HepG2 (cell line): Measurements from ENCODE around the gene BRD3. TPM values are rescaled to one million over a fixed set of nuclear protein-coding genes. Genes with fewer than 3 reads are reported as not detected.

Source experiments
- HNRNPL ChIP-seq: fragments of 200-400 bp; formaldehyde crosslinking; IDR thresholded peaks from 2 replicates; pipeline ENCODE4 v1.6.1; 2017; ENCODE audit warnings: mild to moderate bottlenecking, low read depth, low read length
- MLX ChIP-seq: IDR thresholded peaks from 2 replicates; pipeline ENCODE4 v1.6.1; 2016
- NCOR1 ChIP-seq: fragments of 200-600 bp; sonication (generic); IDR thresholded peaks from 2 replicates; pipeline ENCODE4 v1.7.0; 2017; ENCODE audit warnings: antibody characterized with exemption, low read length, borderline replicate concordance
- NFKB2 ChIP-seq: sonication (generic); formaldehyde crosslinking; IDR thresholded peaks from 2 replicates; pipeline ENCODE4 v1.4.0; 2020; ENCODE audit warnings: missing genetic modification reagents, borderline replicate concordance
- PBX2 ChIP-seq: IDR thresholded peaks from 2 replicates; pipeline ENCODE4 v1.6.1; 2016; ENCODE audit warnings: control low read depth
- PRMT3 ChIP-seq: sonication (generic); formaldehyde crosslinking; IDR thresholded peaks from 2 replicates; pipeline ENCODE4 v1.8.1; 2022; ENCODE audit warnings: low read depth, mild to moderate bottlenecking, moderate library complexity, missing genetic modification reagents, borderline replicate concordance
- SNAPC2 ChIP-seq: sonication (generic); formaldehyde crosslinking; IDR thresholded peaks from 2 replicates; pipeline ENCODE4 v1.8.1; 2022; ENCODE audit warnings: mild to moderate bottlenecking, missing genetic modification reagents
- TBX3 ChIP-seq: fragments of 450-650 bp; IDR thresholded peaks from 2 replicates; pipeline ENCODE4 v1.6.1; 2017; ENCODE audit warnings: antibody characterized with exemption, mild to moderate bottlenecking, inconsistent platforms, borderline replicate concordance
- TRIM22 ChIP-seq: fragments of 450-650 bp; IDR thresholded peaks from 2 replicates; pipeline ENCODE4 v1.6.1; 2017
- ZBTB34 ChIP-seq: sonication (generic); formaldehyde crosslinking; IDR thresholded peaks from 2 replicates; pipeline ENCODE4 v1.8.0; 2022; ENCODE audit warnings: mild to moderate bottlenecking, missing genetic modification reagents
- ZNF256 ChIP-seq: sonication (generic); formaldehyde crosslinking; conservative IDR thresholded peaks from 2 replicates; pipeline ENCODE4 v1.4.0; 2020; ENCODE audit warnings: missing genetic modification reagents
- ZNF749 ChIP-seq: sonication (generic); formaldehyde crosslinking; IDR thresholded peaks from 2 replicates; pipeline ENCODE4 v1.8.0; 2022; ENCODE audit warnings: mild to moderate bottlenecking, missing genetic modification reagents, moderate library complexity, borderline replicate concordance
- polyA plus RNA-seq, 8 experiments: library from polyadenylated mRNA; depleted of rRNA in 3 of 8; stranded (reverse) in 7 of 8; unstranded in 1 of 8; fragments of >200 nt; fragmentation: Illumina TruSeq in 4 of 8; extraction: Trizol in 4 of 8; gene quantifications; 2 replicates each; pipeline versions ENCODE4 v1.2.1 to v1.2.3, GENCODE V29; 2011 to 2016; ENCODE audit warnings: low read depth in 4 of 8, missing spikeins in 1 of 8, mixed read lengths in 1 of 8; ENCODE audit not compliant: insufficient read depth in 1 of 8
- total RNA-seq, 5 experiments: library from RNA; depleted of rRNA; stranded (reverse); fragments of >200 nt; fragmentation: Illumina TruSeq; extraction: Trizol; gene quantifications; 2 replicates each; pipeline ENCODE4 v1.2.3, GENCODE V29; 2016; ENCODE audit warnings: low read depth in 1 of 5
- TF ChIP-seq, protein P1 (sequence below), 2 experiments: IDR thresholded peaks; 2 replicates each; pipeline ENCODE4 v1.6.1; 2011 to 2012; ENCODE audit warnings: low read length in 2 of 2, borderline replicate concordance in 1 of 2, low read depth in 1 of 2, mild to moderate bottlenecking in 1 of 2, moderate library complexity in 1 of 2
- TF ChIP-seq, protein P2 (sequence below): sonication (generic); formaldehyde crosslinking; IDR thresholded peaks from 2 replicates; pipeline ENCODE4; 2020; ENCODE audit warnings: missing genetic modification reagents, mild to moderate bottlenecking, borderline replicate concordance
- TF ChIP-seq, protein P3 (sequence below): sonication (generic); formaldehyde crosslinking; IDR thresholded peaks from 2 replicates; pipeline ENCODE4 v1.8.1; 2023; ENCODE audit warnings: mild to moderate bottlenecking, moderate library complexity, missing genetic modification reagents

The BRD3 gene
- total and polyA plus RNA-seq, 2 of the 13 experiments (the other 11 are each of a cell fraction or from before 2014, with no cell fraction given), result 5.9 to 12.9 TPM

- TF ChIP-seq SNAPC2 (CRISPR knock-in tag) (no peak; the same call in 1 of the 2 replicates), ZNF749 (no peak), HNRNPL (peak; percentile 76), ZNF256 (no peak), TBX3 (no peak), PBX2 (no peak), TRIM22 (no peak), PRMT3 (CRISPR knock-in tag) (no peak), NCOR1 (peak; percentile 32; the same call in 1 of the 2 replicates), NFKB2 (CRISPR knock-in tag) (no peak; the same call in 1 of the 2 replicates), MLX (no peak), ZBTB34 (CRISPR knock-in tag) (no peak)
- TF ChIP-seq, protein P1, sequence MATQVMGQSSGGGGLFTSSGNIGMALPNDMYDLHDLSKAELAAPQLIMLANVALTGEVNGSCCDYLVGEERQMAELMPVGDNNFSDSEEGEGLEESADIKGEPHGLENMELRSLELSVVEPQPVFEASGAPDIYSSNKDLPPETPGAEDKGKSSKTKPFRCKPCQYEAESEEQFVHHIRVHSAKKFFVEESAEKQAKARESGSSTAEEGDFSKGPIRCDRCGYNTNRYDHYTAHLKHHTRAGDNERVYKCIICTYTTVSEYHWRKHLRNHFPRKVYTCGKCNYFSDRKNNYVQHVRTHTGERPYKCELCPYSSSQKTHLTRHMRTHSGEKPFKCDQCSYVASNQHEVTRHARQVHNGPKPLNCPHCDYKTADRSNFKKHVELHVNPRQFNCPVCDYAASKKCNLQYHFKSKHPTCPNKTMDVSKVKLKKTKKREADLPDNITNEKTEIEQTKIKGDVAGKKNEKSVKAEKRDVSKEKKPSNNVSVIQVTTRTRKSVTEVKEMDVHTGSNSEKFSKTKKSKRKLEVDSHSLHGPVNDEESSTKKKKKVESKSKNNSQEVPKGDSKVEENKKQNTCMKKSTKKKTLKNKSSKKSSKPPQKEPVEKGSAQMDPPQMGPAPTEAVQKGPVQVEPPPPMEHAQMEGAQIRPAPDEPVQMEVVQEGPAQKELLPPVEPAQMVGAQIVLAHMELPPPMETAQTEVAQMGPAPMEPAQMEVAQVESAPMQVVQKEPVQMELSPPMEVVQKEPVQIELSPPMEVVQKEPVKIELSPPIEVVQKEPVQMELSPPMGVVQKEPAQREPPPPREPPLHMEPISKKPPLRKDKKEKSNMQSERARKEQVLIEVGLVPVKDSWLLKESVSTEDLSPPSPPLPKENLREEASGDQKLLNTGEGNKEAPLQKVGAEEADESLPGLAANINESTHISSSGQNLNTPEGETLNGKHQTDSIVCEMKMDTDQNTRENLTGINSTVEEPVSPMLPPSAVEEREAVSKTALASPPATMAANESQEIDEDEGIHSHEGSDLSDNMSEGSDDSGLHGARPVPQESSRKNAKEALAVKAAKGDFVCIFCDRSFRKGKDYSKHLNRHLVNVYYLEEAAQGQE (IDR thresholded peaks at IDR 0.05; ENCODE audit: borderline replicate concordance in 1 of 2, low read depth in 1 of 2, low read length in 2 of 2), result no peak
- TF ChIP-seq, protein P2, sequence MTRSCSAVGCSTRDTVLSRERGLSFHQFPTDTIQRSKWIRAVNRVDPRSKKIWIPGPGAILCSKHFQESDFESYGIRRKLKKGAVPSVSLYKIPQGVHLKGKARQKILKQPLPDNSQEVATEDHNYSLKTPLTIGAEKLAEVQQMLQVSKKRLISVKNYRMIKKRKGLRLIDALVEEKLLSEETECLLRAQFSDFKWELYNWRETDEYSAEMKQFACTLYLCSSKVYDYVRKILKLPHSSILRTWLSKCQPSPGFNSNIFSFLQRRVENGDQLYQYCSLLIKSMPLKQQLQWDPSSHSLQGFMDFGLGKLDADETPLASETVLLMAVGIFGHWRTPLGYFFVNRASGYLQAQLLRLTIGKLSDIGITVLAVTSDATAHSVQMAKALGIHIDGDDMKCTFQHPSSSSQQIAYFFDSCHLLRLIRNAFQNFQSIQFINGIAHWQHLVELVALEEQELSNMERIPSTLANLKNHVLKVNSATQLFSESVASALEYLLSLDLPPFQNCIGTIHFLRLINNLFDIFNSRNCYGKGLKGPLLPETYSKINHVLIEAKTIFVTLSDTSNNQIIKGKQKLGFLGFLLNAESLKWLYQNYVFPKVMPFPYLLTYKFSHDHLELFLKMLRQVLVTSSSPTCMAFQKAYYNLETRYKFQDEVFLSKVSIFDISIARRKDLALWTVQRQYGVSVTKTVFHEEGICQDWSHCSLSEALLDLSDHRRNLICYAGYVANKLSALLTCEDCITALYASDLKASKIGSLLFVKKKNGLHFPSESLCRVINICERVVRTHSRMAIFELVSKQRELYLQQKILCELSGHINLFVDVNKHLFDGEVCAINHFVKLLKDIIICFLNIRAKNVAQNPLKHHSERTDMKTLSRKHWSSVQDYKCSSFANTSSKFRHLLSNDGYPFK (CRISPR knock-in tag), result no peak
- TF ChIP-seq, protein P3, sequence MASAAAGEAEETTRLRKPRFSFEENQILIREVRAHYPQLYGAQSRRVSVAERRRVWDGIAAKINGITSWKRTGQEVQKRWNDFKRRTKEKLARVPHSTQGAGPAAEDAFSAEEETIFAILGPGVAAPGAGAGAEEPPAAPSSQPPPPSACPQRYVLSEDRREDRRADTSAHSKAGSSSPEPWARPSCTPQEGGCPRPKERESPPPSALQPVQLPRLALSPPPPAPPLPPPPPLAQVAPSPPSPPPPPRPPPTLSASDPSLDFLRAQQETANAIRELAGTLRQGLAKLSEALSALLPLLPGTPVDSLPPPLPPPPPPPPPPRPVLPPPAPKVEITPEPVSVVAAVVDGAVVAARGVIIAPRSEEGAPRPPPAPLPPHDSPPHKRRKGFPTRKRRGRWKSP (CRISPR knock-in tag), result peak; percentile 65; the same call in 1 of the 2 replicates
These were observed 74.8 kb downstream of the BRD3 start (continued) for GRCh38 chr9:133992780-133993634.
